ENCODE data around the gene SP3. TPM values are rescaled to one million over a fixed set of nuclear protein-coding genes. Genes with fewer than 3 reads are reported as not detected.

SP3 gene
- total RNA-seq, 1 donor from 2014 or later = 65.4 TPM

DNA sequence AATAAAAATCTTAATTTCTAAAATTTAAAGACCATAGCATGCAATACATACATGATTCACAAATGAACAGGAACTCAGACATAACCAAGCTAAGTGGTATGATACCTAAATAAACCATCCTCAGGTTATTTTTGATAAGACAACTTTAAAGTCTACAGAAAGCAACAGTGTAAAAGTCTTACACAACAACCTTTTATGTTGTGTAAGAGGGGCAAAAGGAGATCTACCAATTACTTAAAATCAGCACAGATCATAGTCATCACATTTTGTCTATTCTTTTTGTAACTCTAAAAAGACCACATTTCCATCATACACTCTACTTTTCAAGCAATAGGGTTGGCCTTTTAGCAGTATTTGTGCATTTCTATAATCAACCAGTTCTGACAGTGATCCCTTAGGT lies 16.3 kb downstream of the SP3 start:
- no peak for DNase-seq (ENCODE audit: extremely low read depth, low read depth, low spot score)

DNA sequence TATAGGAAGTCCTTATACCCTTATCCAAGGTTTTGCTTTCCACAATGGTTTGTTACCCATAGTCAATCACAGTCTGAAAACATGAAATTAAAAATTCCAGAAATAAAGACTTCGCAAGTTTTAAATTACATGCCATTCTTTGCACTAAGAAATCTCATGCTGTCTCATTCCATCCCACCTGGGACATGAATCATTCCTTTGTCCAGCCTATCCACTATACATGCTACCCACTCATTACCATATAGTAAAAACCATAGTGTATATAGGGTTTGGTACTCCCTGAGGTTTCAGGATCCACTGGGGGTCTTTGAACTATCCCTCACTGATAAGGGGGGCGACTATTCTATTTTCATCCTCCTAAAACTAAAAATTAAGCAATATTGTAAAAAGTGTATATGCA lies 17.0 kb downstream of the SP3 start:
- no peak for DNase-seq (ENCODE audit: extremely low read depth, low read depth, low spot score)

DNA sequence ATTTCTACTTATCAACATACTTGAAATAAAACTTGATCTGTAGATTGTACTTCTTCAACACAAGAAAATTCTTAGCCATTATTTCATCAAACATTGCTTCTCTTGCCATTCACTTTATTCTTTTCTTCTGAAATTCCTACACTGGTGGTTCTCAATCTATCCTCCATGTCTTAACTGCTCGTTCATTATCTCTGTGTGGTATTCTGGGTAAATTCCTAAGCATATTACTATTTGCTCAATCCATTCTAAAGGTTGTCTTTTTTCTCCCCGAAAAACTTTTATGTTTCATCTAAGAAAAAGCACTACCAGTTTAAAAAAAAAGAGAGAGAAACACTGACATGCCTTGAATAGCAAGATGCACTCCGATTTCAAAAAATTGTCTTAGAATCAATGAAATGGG lies 18.0 kb downstream of the SP3 start:
- no peak for DNase-seq (ENCODE audit: extremely low read depth, low read depth, low spot score)

DNA sequence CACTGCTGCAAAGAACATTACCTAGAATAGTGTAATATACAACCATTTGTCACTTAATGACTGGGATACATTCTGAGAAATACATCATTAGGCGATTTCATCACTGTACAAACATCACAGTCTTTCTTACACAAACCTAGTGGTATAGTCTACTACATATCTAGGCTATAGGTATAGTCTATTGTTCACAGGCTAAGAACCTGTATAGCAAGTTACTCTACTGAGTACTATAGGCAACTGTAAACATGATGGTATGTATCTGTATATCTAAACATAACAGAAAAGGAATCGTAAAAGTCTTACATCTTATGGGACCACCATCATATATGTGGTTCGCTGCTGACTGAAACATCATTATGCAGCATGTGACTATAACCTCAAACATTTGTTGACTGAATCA lies 21.4 kb downstream of the SP3 start:
- no peak for DNase-seq (ENCODE audit: extremely low read depth, low read depth, low spot score)

DNA sequence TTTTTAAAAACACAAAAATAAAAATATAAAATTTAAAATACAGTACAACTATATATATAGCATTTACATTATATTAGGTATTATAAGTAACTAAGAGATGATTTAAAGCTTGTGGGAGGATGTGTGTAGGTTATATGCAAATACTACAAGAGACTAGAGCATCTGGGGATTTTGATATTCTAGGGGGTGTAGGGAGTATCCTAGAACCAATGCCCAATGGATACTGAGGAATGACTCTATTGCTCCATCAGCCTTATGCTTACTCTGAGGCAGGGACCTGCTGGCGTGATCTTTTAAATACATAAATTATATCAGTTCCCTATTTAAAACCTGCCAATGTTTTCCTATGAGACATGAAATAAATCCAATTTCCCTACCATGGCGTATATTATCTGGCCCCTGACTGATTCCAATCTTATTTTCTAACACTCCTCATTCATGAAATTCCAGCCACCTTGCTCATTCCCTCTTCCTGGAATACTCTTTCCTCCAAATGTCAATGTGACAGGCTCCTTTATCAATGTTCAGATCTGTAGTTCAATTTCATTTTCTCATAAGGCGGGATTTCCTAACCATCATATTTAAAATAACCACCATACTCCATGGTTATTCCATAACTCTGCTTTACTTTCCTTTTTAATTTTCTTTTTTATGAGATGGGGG lies 22.2 kb downstream of the SP3 start:
- DNase-seq (ENCODE audit: extremely low read depth, low read depth, low spot score) = no peak

DNA sequence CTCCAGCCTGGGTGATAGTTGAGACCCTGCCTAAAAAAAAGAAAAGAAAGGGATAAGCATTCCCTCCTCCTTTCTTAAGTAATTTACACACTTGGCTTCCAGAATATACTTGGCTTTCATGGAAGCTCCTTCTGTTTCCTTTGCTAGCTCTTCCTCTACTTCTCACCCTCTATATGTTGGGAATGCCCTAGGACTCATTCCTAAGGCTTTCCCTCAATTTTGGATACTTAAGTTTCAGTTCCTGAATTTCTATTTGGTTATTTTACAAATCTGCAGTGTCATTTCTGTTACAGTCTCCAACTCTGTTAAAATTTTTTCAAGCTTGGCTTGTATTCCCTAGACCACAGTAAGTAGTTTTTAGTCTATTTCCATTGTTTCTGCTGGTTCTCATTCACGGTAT lies 23.6 kb downstream of the SP3 start:
- DNase-seq (ENCODE audit: extremely low read depth, low read depth, low spot score) = no peak

DNA sequence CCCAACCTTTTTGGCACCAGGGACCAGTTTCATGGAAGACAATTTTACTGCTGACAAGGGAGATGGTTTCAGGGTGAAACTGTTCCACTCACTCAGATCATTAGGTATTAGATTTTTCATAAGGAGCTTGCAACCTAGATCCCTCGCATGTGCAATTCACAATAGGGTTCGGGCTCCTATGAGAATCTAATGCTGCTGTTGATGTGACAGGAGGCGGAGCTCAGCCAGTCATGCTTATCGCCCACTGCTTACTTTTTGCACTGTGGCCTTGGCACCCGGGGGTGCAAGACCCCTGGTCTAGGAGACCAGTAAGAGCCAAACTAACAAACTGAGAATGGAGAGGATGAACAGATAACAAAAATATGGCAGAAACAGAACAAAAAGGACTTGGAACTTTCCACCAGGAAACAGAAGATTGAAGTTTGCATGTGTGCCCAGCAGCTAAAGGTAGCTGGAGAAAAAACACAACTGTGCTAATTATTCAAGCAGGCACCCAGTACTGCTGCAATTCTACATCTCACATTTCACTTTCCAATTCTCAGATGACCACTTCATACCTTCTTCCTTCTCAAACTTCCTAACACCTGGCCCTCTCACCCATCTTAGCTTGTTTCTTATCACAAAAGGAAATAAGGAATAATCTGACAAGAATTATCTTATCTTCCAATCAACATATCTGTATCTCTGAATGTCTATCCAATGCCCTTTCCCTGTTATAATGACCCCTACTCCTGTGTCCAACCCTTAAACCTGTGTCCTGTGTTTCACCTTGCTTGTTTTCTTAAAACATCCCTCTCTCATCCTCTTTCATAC lies 24.8 kb downstream of the SP3 start:
- no peak for DNase-seq (ENCODE audit: extremely low read depth, low read depth, low spot score)

DNA sequence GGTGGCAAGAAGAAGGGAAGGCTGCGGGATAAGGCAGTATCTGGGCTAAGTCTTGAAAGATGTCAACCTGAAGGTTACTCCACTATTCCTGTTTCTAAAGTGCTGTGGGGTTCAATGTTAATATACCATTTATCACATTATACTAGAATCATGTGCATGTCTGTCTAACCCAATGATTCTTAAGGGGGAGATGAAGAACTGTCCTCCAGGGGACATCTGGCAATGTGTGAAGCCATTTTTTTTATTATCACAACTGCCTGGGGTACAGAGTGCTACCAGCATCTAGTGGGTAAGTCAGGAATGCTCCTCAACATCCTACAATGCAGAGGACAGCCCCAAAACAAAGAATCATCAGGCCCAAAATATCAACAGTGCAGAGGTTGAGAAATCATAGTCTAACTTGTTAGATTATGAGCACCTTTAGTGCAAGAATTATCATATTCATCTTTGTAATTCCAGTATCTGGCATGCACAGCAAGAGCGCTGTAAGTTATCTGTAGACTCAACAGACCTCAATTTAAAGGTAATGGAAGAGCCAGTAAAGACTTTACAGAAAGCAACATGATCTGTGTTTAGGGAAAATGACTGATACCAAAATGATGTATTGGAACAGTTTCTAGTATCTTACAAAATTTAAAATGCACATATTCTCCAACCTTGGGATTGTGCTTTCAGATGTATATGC lies 26.3 kb downstream of the SP3 start:
- DNase-seq (ENCODE audit: extremely low read depth, low read depth, low spot score) = no peak

DNA sequence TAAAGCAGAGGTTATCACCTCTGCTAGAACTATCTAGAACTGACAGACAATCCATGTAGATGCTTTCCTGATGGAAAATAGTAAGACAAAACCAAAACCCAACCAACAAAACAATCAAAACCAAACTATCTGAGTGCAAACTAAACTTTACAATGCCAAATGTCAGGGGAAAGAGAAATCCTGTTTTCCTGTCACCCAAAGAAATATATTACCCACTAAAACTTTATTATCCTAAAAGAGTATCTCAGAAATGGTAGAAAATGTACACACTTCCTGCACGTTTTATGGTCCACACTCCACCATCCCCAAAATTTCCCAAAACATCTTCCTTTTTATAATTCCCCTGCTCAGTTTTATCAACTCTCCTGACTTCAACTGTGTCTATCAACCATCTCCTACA lies 29.9 kb downstream of the SP3 start:
- DNase-seq (ENCODE audit: extremely low read depth, low read depth, low spot score) = no peak

DNA sequence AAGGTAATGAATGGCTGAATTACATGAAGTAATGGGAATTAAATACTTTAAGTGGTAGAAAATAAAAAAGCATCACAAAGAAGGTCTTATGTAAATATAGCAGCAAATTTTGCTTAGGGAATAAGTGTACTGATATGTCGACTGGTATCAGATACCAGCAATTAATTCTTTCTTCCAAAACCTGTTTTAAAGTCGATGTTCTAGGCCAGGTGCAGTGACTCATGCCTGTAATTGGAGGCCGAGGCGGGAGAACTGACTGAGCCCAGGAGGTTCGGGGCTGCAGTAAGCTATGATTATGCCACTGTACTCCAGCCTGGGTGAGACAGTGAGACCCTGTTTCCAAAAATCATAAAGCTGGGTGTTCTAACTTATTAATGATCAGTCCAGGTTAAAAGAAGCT lies 30.3 kb downstream of the SP3 start:
- DNase-seq (ENCODE audit: extremely low read depth, low read depth, low spot score) = no peak

DNA sequence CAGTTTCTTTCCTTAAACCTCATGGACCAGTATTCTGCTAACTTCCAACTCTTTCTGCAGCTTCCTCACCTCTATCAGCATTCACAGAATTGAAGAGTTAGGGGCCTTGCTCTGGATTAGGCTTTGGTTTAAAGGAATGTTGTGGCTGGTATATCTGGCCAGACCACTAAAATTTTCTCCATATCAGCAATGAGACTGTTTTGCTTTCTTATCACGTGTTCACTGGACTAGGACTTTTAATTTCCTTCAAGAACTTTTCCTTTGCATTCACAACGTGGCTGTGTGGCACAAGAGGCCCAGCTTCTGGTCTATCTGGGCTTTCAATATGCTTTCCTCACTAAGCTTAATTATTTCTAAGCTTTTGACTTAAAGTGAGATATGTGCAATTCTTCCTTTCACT lies 33.4 kb downstream of the SP3 start:
- DNase-seq (ENCODE audit: extremely low read depth, low read depth, low spot score) = no peak

DNA sequence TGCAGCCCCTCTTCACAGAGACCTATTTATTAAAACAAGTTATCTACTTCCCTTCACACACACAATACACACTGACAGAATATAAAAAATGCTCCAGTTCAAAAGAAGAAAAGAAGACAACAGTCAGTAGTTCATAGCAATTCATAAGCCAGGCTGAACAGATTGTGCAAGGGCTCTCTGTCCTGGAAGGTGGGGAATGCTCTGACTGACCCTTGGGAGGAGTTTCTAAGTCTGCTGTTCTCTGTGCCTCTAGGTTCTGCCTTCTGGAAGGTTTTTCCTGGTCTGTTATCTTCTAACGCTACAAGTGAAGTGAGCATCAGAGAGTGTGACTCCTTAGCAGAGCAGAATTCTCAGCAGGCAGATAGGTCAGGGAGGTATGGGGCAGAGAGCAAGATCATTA lies 35.7 kb downstream of the SP3 start:
- DNase-seq (ENCODE audit: extremely low read depth, low read depth, low spot score) = no peak

DNA sequence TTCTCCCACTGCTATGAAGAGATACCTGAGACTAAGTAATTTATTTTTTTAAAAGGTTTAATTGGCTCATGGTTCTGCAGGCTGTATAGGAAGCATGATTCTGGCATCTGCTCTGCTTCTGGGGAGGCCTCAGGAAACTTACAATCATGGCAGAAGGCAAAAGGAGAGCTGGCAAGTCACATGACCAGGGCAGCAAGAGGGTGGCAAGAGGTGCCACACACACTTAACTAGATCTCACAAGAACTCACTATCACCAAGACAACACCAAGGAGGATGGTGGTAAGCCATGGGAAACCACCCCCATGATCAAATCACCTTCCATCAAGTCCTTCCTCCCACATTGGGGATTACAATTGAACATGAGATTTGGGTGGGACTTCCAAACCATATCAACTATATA lies 38.3 kb downstream of the SP3 start:
- DNase-seq (ENCODE audit: extremely low read depth, low read depth, low spot score) = no peak

DNA sequence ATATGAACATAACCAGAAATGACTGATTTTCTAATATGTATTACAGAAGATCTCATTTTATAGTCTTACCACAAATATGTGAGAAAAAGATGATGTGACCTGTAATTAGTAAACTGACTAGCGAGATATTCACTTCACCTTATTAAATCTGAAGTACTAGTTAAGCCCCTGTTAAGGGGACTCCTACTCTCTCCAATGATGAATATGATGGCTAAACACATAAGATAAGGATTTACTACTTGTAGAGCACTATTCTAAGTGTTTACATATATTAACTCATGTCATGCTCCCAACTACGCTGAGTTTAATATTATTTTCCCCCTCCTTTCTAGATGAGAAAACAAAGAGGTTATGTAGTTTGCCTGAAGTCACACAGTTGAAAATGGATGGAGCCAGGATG lies 40.9 kb downstream of the SP3 start:
- no peak for DNase-seq (ENCODE audit: extremely low read depth, low read depth, low spot score)

DNA sequence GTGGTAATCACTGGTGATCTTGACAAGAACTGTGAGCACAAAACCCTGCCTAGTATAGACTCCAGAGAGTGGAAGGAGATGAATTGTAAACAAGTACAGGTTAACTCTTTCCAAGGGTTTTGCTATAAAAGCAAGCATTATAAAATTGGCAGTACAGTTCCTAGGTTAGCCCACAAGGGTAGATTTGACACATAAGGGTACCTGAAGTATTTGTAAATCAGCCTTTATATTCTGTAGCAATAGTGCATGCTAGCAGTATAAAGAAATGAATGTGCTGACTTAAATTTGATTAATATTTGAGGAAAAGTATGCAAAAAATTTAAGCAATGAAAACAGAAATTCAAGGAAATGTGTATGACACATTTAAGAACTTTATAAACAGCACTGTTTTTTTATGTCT lies 42.4 kb downstream of the SP3 start:
- DNase-seq (ENCODE audit: extremely low read depth, low read depth, low spot score) = no peak

DNA sequence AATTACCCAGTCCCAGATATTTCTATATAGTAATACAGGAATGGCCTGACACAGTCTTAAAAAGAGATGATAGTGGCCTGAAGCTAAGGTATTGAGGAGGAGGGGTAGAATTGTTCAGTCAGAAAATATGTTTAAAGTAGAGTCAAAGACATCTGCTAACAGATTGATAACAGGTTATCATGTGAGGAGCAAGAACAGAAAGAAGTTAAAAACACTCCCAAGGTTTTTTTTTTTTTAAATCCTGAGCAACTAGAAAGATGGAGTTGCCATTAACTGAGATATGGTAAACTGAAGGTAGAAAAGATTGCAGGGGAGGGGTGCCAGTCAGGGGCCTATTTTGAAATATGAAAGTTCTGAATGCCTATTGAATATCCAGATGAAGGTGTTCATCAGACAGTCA lies 43.1 kb downstream of the SP3 start:
- no peak for DNase-seq (ENCODE audit: extremely low read depth, low read depth, low spot score)

DNA sequence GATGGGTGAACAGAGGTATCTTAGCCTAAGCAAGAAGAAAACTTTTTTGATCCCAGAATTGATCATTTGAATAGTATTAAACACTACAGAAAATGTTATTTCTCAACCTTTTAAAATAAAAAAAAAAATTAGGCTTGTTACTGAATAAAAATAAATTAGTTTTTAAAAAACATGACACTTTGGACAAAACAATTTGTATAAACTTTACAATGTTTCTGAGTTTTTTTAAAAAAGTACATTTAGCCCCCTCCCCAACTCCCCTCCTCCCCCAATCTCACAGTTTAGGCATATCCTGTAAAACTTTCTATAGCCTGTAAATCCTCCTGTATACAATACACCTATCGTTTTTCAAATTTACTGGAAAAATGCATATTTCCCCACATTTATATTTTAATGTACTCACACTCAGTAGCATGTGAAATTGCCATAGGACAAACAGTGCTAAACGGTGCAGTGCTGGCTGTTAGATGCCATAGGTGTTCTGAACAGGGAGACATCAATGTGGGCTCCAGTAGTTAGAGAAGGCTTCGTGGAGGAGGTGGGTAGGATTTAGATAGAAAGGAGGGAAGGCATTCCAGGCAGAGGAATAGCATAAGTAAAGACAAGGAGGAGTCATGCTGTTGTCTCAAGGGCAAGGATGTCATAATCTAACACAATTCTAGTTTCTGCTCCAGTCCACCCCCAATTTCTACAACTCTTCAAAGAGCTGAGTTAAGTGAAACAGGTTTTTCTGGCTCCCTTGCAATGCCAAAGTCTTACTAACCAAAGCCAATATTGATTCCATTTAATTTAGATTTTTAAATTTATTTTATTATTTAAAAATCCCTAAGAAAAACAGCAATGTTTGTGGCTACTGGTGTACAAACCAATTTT lies 50.9 kb downstream of the SP3 start:
- no peak for DNase-seq (ENCODE audit: extremely low read depth, low read depth, low spot score)

DNA sequence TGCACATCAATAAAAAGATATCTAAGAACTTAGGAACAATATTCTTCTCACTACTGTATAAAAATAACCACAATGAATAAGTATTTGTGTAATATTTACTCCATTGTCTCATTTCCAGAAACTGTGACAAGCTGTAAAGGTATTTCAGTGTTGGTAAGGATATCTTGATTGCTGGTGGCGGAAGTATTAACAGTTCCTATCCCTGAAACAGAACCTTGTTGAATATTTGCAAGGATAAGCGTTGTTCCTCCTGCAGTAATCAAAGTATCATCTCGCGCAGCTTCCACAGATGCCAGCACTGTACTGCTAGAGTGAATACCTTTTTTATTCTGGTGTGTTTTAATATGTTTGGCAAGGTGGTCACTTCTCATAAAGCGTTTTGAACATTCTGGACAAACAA lies 55.3 kb downstream of the SP3 start:
- DNase-seq (ENCODE audit: extremely low read depth, low read depth, low spot score) = no peak

DNA sequence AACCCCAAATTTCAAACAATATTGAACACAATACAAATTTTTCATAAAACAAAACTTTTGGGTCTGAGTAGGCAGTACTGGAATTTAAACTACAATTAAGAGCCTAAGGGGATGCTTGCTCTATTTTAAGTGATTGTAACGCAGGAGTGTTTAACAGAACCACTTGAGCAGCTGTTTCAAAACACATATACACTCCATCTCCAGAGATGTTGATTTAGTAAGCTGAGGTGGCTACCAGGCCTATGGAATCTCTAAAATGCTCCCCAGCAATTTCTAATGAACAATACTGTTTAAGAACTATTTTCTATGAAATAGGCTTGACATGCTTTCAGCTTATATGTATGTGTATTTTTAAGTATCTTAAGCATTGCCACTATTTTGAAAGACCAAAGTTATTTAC lies 58.5 kb downstream of the SP3 start:
- no peak for DNase-seq (ENCODE audit: extremely low read depth, low read depth, low spot score)

DNA sequence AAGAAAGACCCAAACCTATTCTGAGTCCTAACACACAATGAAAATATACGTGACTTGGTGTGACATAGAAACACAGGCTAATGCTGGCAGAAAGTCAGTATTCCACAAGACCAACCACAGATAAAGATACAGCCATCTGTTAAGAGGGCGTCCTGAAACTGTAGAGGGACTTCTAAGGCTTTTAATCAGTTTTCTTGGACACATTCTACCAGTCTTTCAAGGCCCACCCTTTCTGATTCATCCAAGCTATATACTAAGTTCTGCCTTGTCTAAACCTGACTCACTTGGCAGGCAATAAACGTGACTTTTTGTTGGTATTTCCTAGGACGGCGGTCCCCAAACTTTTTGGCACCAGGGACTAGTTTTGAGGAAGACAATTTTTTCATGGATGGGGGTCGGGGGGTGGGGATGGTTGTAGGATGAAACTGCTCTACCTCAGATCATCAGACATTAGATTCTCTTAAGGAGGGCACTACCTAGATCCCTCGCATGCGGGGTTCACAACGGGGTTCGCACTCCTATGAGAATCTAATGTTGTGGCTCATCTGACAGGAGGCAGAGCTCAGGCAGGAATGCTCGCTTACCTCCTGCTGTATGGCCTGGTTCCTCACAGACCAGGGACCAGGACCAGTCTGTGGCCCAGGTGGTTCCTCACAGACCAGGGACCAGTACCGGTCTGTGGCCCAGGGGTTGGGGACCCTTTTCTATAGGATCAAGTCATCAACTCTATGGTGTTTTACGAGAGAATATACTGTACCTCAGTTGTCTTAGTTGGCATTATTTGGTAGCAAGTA lies 61.4 kb downstream of the SP3 start:
- no peak for DNase-seq (ENCODE audit: extremely low read depth, low read depth, low spot score)

All from glomerular endothelial cell (primary cell).